NCI-H1694 (cell line): ENCODE results near the gene CLCA1.
A peak's percentile ranks its signal among the peaks of the same experiment; 100 is the strongest.
"Not testable (repeated sequence)": the region's sequence is repeated elsewhere in the genome, so short reads cannot be mapped to it uniquely, and the experiment has no call there.

Experiments used
- DNase-seq: peaks from one replicate; lab custom pipeline; 2025; lab: John Stamatoyannopoulos, UW

Gene CLCA1

DNA sequence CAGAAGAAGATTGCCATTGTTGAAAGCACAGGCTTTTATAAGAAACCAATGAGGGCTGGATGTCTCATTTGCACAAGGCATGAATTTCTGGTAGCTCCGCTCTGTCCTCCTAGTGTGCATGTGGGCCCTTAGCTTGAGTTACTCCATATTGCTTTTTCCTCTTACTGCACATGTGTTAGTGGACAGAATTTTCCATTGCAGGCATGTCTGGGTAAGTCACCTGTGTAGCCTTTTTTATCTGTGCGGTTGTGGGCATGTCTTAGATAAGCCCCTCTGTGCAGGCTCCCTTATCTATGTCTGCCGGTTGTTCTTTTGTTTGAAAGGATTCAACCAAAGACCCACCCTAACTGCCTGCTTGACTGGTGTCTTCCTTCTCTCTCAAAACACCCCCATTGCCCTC, 7.2 kb upstream of the CLCA1 start:
- DNase-seq, result no peak

DNA sequence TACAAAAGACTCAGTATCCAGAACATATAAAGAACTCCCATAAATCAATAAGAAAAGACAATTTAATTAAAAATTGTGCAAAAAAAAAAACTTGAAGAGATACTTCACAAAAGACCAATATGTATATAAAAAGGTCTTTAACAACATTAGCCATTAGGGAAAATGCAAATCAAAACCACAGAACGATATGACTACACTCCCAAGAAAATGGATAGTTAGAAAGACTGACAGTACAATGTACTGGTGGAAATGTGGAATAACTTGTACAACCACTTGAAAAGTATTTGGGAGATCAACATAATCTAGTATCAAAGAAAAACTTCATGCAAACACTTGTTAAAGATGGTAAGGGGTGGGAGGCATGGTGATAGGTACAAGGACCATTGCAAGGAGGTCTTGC, 3.9 kb upstream of the CLCA1 start:
- no peak for DNase-seq

DNA sequence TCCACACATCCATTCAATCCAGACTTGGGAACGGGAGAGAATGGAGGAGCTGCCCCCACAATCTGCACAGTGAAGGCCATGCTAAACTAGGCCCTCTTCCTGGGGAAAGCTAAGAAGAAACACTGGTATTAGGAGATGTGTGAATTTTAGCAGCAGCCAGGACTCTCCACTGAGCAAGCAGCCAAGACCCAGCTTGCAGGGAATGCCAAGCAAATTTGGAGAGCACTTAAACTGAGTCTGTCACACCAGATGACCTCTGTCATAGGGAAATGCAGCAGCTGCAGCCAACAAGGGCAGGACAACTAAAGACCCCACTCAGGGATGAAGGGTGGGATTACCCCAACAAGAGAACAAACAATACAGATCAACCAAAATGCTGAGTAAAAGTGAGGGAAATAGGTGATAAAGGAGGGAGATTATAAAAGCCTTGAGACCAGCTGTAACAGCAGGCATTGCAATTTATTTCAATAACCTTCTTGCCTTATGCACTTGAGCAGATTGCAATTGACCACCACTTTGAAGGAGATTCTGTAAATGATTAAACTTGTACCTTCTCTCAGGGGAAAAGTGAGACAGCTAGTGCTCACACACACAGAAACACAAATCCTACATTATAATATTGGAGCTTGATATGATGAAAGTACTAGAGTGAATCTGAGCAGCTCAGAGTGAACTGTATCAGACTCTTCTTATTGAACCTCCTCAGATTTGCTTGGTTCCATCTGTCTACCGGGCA, 2.5 kb upstream of the CLCA1 start:
- no peak for DNase-seq

DNA sequence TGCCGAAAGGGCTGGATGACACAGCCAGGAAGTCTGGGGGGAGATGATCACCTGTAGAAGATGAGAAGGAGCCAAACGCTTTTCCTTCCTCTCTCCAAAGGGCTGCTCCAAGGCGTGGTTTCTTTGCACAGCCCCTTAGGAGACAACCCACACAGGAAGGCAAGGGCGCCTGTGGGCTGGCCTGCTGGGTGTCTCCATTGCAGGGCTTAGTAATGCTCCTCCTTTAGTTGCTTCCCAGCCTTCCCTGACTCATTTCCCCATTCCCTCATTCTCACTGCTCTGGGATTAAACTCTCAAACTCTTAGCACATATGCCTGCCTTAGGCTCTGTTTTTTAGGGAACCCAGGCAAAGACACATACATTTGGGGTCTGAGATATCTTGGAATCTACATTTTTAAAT, 1.7 kb upstream of the CLCA1 start:
- DNase-seq, result no peak

DNA sequence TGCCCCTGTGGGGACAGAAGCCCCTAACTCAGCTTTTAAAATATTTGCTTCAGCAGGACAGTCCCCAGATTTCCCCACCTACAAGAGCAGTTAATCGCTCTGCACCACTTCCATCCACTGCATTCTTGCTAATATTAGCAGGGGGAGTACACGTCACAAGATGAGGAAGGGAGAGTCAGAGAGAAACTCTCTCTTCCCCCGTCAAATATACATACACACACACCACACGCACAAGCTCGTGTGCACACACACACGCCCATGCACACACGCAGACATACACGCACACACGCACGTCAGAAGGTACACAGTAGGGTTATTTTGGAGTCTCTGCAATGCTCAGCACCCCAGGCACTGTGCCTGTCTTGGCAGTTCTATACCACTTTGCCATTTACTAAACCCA, 2.1 kb downstream of the CLCA1 start:
- DNase-seq, result no peak

DNA sequence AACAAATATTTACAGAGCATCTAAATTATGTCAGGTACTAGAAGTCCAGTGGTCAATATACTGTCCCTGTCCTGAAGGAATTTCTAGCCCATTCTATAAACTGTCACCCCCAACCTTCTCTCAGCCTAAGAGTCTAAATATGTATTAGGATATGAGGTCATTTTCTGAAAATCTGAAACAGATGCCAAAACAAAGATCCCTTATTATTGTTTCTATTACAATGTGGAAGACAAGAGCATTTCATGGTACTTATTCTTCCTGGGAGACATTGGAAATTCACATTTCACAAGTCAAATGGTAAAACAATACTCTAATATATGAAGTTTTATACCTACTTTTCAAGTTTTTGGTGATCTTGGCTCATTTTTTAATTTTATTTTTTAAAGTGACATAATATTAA, 2.6 kb downstream of the CLCA1 start:
- no peak for DNase-seq

DNA sequence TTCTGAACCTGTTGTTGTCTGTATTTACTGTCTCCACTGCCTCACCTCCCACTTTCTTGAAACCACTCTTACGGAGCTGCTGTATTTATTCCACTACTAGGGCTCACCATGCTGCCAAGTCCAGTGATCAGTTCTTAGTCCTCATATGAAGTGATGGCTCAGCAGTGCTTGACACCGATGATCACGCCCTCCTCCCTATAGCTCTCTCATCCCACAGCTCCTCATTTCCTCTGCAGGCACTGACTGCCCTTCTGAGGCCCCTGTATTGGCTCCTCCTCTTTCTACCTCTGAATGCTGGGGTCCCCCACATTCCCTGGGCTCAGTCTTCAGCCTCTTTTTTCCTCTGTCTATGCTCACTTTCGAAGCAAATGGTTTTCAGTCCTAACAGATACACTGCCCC, 3.4 kb downstream of the CLCA1 start:
- DNase-seq, result no peak

DNA sequence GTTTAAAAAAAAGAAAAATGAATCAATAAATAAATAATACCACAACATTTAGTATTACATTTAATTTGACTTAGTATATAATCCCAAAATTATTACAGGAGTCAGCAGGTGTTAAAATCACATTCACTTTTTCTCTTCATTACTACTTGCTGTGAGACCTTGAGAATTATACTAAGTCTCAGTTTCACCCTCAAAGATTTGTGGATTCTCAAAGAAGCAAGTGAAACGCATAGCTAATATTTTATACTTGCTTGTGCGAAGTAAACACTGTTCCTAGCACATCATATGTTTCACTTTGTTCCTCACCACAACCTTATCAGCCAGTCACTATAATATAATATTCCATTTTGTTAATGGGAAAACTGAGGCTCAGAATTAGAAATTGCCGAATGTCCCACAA, 4.0 kb downstream of the CLCA1 start:
- no peak for DNase-seq

DNA sequence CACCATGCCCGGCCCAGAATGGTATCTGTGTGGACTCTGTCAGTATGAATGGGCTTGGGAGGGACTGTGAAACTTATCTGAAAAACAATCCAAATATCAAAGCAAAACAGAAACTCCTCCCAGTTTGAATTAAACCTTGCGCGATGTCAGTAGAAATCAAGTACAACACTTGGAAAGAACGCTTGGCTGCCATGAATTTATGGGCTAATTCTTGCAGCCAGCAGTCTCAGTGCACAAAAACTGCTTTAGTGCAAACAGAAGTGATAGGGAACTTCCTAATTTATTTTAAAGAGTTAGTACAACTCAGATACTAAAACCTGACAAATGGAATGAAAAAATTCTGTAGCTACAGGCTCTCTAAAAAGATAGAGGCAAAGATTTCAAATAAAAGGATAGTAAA, 8.5 kb downstream of the CLCA1 start:
- no peak for DNase-seq

DNA sequence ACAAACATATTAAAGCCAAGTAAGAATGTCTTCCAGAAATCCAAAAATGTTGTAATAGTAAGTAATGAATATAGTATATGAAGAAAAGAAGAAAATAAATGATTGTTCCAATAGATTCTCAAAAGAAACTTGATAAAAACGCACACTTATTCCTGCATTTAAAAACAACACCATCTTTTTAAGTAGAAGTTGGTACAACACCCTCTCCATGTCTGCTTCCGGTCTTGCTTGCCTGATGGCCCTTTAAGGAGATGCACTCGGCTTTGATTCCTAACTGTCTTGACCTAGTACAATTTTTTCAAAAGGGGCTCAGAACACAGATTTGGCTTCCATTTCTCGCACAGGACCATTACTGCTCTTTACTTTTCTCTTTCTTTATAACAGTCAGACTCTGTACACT, 9.0 kb downstream of the CLCA1 start:
- DNase-seq, result no peak

DNA sequence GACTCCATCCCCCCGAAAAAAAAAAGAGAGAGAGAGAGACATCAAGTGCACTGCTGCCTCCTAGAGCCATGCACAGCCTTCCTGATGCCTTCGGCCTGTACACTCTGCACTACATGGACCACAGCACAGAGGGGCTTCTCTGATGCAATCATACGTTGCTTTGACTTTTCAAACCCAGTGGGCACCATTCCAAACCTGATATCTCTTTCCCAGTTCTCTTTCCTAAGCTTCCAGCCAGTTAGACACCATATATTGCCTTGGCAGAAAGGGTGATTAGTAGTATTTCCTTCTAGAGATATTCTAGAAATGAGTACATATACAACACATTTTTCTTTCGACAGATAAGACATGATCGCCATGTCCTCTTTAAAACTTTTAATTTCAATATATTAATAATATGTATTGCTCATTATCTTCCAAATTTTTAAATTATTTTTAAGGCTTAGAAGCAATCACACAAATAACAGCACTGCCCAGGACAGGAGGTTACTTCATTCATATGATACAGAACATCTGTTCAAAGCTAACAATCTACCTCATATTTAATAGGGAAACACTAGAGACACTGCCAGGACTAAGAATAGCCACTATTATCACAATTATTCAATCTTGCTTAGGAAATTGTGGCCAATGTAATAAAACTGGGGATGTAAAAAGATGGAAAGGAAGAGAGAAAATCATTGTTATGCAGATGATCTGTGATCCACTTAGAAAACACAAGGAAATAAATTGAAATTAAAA, 9.9 kb downstream of the CLCA1 start:
- DNase-seq, result no peak

DNA sequence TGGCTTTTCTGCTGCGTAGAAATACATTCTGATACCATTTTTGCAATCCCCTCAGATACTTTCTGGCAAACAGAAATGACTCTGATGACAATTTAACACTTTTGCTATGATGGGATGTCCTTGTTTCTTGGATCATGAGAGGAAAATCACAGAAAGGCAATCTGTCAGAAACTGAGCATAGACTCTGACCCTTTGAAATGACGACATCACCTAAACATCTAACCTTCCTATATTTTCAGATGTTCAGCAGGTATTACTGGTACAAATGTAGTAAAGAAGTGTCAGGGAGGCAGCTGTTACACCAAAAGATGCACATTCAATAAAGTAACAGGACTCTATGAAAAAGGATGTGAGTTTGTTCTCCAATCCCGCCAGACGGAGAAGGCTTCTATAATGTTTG, 13.2 kb downstream of the CLCA1 start:
- DNase-seq, result no peak

DNA sequence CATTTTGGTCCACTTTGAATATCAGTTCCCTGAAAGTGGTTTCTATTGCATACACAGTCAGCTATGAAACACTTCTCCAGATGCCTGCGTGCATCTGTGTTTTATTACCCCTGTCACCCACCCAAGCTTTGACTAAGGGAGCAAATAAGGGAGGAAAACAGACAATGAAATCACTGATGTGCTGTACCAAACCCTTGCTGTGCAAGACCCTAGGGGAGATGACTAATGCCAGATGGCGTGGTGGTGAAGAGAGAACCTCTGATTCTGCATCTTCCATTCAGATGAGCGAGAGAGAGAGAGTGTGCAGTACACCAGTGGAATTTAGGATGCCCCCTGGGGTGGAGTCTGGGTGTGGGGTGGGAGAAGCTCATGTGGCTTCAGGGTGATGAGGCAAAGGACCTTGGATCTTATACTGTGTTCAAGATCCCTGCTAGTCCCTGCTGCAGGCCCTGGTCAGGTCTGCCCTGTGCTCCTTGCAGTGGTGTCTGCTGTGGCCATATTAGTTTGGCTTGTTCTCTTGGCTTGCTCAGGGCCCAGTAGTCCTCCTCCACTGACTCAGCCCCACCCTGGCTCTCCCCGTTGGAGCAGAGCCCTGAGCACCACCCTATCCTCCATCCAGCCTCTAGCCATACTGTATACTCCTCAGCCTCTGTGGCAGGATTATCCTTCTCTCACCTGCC, 18.5 kb downstream of the CLCA1 start:
- no peak for DNase-seq

DNA sequence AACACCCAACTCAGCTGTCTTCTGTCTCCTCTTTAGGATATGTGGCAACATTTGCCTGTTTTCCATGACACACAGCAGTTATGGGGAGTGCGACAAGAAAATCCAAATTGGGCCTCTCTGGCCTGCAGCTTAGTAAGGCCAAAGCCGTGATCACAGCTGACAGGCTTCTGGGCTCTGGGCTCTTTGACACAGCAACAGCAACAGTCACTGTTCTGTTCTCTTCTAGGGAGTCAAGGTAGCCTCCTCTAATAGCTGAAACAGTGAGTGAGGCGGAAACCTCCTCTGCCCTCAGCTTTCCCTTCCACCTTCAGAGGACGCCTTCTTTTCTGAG, 19.0 kb downstream of the CLCA1 start:
- no peak for DNase-seq

DNA sequence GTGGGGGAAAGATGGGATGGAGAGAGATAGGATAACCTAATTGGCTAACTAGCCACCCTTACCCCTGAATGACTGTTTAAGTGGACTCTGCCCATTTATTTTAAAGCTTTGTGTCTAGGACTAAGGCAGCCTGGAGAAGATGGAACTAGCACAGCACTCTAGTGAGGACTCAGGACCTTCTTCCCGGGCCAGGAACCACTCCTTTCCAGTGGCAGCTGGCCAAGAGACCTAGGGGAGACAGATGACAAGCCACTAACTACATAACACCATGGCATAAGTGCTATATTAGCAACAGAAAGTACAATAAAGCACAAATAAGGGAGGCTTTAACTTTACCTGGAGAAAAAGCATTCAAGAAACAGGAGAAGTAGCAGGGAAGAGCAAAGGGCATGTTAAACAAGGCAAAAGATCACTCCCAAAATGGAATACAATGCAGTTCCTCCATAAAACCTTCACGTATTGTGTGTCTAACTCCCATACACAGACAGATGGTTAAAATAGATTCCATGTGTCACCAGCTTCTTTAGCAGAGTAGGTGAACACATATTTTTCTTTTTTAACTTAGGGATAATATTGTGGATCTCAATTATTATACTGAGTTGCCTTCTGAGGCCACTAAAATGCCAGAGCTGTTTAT, 20.6 kb downstream of the CLCA1 start:
- DNase-seq, result no peak

DNA sequence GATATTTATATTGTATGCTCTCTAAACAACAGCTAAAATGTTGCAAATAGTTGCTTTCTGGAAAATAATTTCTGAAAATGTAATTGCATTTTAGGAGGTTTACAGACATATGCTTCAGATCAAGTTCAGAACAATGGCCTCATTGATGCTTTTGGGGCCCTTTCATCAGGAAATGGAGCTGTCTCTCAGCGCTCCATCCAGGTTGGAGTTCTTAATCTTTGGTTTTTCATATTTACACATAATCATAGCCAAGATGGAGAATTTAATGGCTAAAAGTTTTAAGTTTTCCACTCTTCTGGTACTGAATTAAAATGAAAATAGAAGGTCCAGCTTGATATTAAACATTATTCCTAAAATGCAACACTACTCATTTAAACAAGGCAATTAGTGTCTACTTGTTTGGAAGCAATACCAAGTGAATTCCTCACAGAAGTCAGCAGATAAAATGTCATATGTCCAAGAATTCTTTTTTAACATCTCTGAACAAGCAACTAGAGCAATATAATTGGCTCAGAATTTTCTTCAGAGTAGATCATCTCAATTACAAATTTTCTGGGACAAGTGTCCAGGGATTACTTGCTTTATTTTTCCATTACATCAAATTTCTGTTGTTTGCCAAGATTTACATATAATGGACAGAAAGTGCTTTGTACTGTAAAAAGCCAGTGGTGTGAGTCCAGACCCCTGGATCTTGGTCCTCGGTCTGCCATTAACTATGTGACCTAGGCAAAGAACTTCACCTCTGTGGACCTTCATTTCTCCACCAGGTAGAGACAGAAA, 22.6 kb downstream of the CLCA1 start:
- no peak for DNase-seq

DNA sequence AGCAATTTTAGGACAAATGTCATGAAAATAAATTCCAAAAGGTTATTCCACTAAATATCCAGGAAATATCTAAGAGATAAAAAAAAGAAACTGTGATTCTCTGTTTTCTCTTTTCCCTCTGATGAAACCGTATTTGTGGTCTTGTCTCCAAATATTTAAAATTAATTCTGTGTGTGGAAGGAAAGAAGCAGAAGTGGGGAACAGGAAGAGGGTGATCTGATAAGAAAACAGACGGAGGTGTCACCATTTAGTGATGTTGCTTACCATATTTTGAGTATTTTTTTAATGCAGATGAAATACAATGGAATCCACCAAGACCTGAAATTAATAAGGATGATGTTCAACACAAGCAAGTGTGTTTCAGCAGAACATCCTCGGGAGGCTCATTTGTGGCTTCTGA, 29.6 kb downstream of the CLCA1 start:
- no peak for DNase-seq

DNA sequence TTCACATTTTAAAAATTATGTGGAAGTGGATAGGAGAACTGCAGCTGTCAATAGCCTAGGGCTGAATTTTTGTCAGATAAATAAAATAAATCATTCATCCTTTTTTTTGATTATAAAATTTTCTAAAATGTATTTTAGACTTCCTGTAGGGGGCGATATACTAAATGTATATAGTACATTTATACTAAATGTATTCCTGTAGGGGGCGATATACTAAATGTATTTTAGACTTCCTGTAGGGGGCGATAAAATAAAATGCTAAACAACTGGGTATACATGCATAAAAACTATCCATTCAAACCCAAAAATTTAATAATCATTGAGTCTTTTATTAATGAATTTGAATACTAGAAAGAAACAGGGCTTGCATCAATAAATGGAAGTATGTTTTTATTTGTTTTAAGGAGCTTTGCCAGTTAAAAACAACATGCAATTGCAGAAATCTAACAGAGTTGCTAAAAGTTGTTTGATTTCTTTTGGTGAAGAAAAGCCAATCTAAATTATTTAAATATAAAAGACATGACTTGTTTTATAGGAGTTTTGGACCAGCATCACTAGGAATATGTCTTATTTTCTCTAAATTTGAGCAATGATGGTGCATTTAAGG, 31.4 kb downstream of the CLCA1 start:
- peak; percentile 72 for DNase-seq

DNA sequence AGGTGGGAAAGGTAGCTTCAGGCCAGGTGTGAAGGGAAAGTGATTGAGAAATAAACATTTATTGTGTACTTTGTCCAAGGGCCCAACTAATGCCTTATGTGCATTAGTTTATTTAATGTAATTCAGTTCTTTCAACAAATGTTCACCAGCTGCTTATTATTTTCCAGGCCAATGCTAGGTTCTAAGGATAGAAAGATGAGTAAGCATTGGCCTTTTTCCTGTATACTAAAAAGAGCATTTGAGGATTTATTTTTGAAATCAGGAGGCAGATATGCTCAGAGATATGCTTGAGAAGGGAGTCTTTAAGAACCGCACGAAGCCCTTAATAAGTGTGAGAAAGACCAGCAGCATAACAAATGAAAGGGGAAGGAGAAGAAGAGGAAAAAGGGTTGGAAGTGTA, 32.0 kb downstream of the CLCA1 start:
- no peak for DNase-seq

DNA sequence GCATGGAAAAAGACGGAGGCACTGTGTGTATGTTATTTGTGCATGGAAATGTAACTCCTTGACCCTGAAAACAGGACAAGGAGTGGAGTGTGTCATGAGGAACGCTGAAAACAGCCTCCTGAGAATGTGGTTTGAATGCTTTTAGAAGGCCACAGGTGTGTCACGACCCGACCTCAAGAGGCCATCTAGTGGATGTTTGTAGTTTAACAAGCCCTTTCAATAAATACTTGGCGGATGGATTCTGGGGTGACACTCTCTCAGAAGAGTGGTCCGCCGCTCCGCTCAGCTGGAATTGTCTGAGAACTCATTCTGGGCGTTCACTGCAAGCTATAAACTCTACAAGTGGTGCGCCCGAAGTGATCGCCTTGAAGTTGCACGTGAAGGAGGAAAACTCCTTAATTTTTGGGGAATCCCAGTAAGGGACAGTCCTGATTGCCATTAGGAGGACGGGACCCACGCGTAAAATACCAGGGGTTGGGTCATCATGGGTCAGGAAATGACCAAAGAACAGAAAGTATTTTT, 33.5 kb downstream of the CLCA1 start:
- not testable (repeated sequence) for DNase-seq

DNA sequence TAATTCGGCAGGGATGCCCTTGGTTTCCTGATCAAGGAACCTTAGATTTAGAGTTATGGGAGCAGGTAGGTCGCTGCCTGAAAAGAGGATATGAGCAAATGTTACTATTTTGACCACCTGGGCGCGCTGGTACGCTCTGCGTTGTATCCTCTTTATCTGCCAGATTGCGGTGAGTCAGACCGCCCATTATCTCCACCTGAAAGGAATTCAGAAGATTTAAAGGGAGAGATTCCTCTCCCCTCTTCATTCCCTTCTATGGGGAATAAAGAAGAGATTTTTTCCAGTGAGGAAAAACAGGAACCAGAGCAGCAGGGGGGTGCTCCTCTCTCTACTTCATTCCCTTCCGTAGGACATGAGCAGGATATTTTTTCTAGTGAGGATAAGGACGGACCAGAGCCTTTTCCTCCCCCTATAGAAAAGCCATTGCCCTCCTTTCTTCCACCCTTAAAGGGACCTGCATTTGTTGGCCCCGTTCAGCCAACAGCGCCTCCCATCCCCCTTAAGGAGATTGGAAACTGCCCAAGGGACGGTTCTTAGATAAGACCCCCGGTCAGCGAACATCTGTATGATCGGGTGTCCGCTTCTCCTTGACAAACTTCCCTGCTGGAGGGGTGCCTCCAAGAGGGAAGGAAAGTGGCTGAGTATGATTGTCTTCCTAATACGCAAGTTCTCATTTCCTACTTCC, 34.1 kb downstream of the CLCA1 start:
- DNase-seq, result no peak
